Measurements from ENCODE around the gene GRB2. TPM values are rescaled to one million over a fixed set of nuclear protein-coding genes. Genes with fewer than 3 reads are reported as not detected.
"Not testable (repeated sequence)": the region's sequence is repeated elsewhere in the genome, so short reads cannot be mapped to it uniquely, and the experiment has no call there.

GRB2 gene
- total RNA-seq, 2 experiments from 2014 or later: 244 to 308 TPM

- ChIA-PET CTCF (ENCODE audit: unreplicated experiment) (interaction anchor here (0.6 to 1.5 kb wide), 7 partner anchors 17 to 770 kb away, joined by 3 to 4 read pairs (median 3); no protein-coding TSS in a partner anchor), POLR2A (interaction anchor here (0.5 to 5.8 kb wide), 24 partner anchors 9 to 258 kb away, joined by 3 to 108 read pairs (median 4); partner anchors contain the start of genes GRB2 and MIF4GD)
- Histone ChIP-seq H3K4me2 (ENCODE audit: low read length) (peak overlapping the region; percentile 75), H3K4me3 (ENCODE audit: low read depth, low read length, poor library complexity, severe bottlenecking) (peak overlapping the region; percentile 62), H3K4me1 (ENCODE audit: insufficient read depth, low read length, poor library complexity, severe bottlenecking) (peaks cover 90% of the 10 kb centered on the region), H3K36me3 (ENCODE audit: insufficient read depth, low read length) (peaks cover 7% of the 10 kb centered on the region; the same call in 1 of the 2 replicates), H4K20me1 (ENCODE audit: insufficient read depth, low read length) (no peaks in the 10 kb centered on the region), H3K27ac (ENCODE audit: low read depth, low read length, poor library complexity, severe bottlenecking) (peak overlapping the region; percentile 95), H3K9me3 (ENCODE audit: low read length) (no peaks in the 10 kb centered on the region), H3K79me2 (ENCODE audit: insufficient read depth, low read depth, low read length) (no peaks in the 10 kb centered on the region), H3K9me2 (ENCODE audit: insufficient read depth, low read length) (no peaks in the 10 kb centered on the region), H2AFZ (ENCODE audit: low read length) (peak overlapping the region; percentile 47; the same call in 1 of the 2 replicates)
- BruUV-seq (replicated peaks): TSS peak; percentile 85
- peak; percentile 94 for DNase-seq (ENCODE audit: low spot score)
- TF ChIP-seq EZH2phosphoT487 (IDR thresholded peaks at IDR 0.05; ENCODE audit: borderline replicate concordance, low read depth, low read length): no peak
- TF ChIP-seq CTCF (conservative IDR thresholded peaks at IDR 0.05; ENCODE audit: low read length): no peak
- intact Hi-C loops (cut with micrococcal nuclease; ENCODE audit: unreplicated experiment): loop anchor here (1.0 kb wide), 2 partner anchors 25 to 50 kb away; no protein-coding TSS in a partner anchor
Measured at GRCh38 chr17:75295201-75296158, 110.0 kb downstream of the GRB2 start.

DNA sequence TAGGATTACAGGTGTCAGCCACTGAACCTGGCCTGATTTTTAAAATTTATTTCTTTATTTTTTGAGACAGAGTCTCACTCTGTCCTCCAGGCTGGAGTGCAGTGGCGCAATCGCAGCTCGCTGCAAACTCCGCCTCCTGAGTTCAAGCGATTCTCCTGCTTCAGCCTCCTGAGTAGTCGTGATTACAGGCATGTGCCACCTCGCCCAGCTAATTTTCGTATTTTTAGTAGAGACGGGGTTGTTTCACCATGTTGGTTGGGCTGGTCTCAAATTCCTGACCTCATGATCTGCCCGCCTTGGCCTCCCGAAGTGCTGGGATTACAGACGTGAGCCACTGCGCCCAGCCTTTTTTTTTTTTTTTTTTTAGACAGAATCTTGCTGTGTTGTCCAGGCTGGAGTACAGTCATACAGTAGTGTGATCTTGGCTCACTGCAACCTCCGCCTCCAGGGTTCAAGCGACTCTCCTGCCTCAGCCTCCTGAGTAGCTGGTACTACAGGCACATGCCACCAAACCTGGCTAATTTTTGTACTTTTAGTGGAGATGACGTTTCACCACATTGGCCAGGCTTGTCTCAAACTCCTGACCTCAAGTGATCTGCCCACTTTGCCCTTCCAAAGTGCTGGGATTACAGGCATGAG is 112.5 kb downstream of the GRB2 start:
- H3K9me2 ChIP-seq (ENCODE audit: insufficient read depth, low read length); H3K4me2 ChIP-seq (ENCODE audit: low read length); DNase-seq (ENCODE audit: low spot score); H3K36me3 ChIP-seq (ENCODE audit: insufficient read depth, low read length); BruUV-seq (replicated peaks); H4K20me1 ChIP-seq (ENCODE audit: insufficient read depth, low read length); H3K9me3 ChIP-seq (ENCODE audit: low read length); H3K4me3 ChIP-seq (ENCODE audit: low read depth, low read length, poor library complexity, severe bottlenecking); H2AFZ ChIP-seq (ENCODE audit: low read length); CTCF ChIA-PET (ENCODE audit: unreplicated experiment); intact Hi-C loops (cut with micrococcal nuclease; ENCODE audit: unreplicated experiment): not testable (repeated sequence)
- peak overlapping the region; percentile 95 for H3K27ac ChIP-seq (ENCODE audit: low read depth, low read length, poor library complexity, severe bottlenecking)
- peaks cover 11% of the 10 kb centered on the region for H3K79me2 ChIP-seq (ENCODE audit: insufficient read depth, low read depth, low read length)
- peaks cover 79% of the 10 kb centered on the region for H3K4me1 ChIP-seq (ENCODE audit: insufficient read depth, low read length, poor library complexity, severe bottlenecking)
- POLR2A ChIA-PET: interaction anchor here (0.6 to 6.2 kb wide), 9 partner anchors 25 to 124 kb away, joined by 3 to 91 read pairs (median 4); partner anchors contain the start of gene GRB2

GRCh38 chr17:75289832-75290337 is 115.6 kb downstream of the GRB2 start:
- TSS peak; percentile 100 for BruUV-seq (replicated peaks)
- H3K27ac ChIP-seq (ENCODE audit: low read depth, low read length, poor library complexity, severe bottlenecking): peak overlapping the region; percentile 80
- no peak for TF ChIP-seq EZH2phosphoT487 (IDR thresholded peaks at IDR 0.05; ENCODE audit: borderline replicate concordance, low read depth, low read length)
- peak; percentile 75 for TF ChIP-seq CTCF (conservative IDR thresholded peaks at IDR 0.05; ENCODE audit: low read length)
- ChIA-PET POLR2A (interaction anchor here (0.6 to 6.2 kb wide), 35 partner anchors 8 to 227 kb away, joined by 3 to 91 read pairs (median 5); partner anchors contain the start of genes GGA3, GRB2, MIF4GD and MRPS7), CTCF (ENCODE audit: unreplicated experiment) (interaction anchor here (0.6 to 1.4 kb wide), 14 partner anchors 15 to 123 kb away, joined by 3 to 20 read pairs (median 6); partner anchors contain the start of genes MIF4GD and MRPS7)
- peaks cover 12% of the 10 kb centered on the region; the same call in 1 of the 2 replicates for H4K20me1 ChIP-seq (ENCODE audit: insufficient read depth, low read length)
- H3K4me1 ChIP-seq (ENCODE audit: insufficient read depth, low read length, poor library complexity, severe bottlenecking): peaks cover 58% of the 10 kb centered on the region
- intact Hi-C loops (cut with micrococcal nuclease; ENCODE audit: unreplicated experiment): loop anchor here (1.0 to 5.0 kb wide), 7 partner anchors 19 to 227 kb away; partner anchors contain the start of genes CASKIN2, GRB2, MIF4GD and TSEN54
- peaks cover 33% of the 10 kb centered on the region for H3K36me3 ChIP-seq (ENCODE audit: insufficient read depth, low read length)
- H3K4me3 ChIP-seq (ENCODE audit: low read depth, low read length, poor library complexity, severe bottlenecking): peak overlapping the region; percentile 86
- peaks cover 39% of the 10 kb centered on the region for H3K79me2 ChIP-seq (ENCODE audit: insufficient read depth, low read depth, low read length)
- H3K9me3 ChIP-seq (ENCODE audit: low read length): no peaks in the 10 kb centered on the region
- peak overlapping the region; percentile 61; the same call in 1 of the 2 replicates for H2AFZ ChIP-seq (ENCODE audit: low read length)
- H3K4me2 ChIP-seq (ENCODE audit: low read length): peak overlapping the region; percentile 63
- no peaks in the 10 kb centered on the region for H3K9me2 ChIP-seq (ENCODE audit: insufficient read depth, low read length)
- DNase-seq (ENCODE audit: low spot score): peak; percentile 91

Data from OCI-LY7 (cell line).